ENCODE measurements around the gene VSIG2.

The VSIG2 gene

DNA sequence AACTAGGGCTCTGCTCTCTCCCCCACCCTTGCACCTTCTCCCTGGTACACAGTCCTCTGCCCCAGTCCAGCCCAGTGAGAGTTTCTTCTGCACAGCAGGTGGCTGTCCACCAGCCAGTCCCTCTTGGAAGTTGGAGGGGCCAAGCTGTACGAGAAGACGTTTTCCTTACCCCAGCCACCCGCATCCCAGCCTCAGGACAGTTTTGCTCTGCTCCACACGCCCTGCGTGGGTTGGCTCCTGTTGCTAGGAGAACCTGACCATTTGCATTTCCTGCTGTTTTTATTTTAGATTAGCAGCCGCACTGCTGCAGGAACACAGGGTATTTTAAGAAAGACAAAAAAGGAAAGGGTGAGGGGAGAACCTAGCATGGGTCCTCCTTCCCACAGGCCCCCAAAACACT is 29.9 kb downstream of the VSIG2 start:
- no peak for DNase-seq (ENCODE audit: low read depth)

DNA sequence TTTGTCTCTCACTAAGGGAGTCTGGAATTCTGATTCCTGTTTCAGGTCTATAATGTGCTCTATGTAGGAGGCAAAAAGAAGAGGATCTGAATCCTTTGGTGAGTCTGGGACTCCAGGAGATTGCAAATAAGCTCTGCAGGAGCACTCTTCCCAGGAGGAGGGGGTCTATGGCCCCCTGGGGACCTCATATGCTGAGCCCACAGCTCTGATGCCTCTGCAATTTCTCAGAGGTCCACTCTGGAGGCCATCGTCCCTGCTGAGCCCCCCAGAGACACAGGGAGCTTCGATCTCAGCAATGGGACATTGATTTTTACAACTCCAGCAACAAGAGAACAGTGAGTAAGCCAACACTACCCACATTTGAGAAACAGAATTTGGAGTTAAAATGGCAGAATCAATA is 32.5 kb downstream of the VSIG2 start:
- DNase-seq (ENCODE audit: low read depth) = no peak

DNA sequence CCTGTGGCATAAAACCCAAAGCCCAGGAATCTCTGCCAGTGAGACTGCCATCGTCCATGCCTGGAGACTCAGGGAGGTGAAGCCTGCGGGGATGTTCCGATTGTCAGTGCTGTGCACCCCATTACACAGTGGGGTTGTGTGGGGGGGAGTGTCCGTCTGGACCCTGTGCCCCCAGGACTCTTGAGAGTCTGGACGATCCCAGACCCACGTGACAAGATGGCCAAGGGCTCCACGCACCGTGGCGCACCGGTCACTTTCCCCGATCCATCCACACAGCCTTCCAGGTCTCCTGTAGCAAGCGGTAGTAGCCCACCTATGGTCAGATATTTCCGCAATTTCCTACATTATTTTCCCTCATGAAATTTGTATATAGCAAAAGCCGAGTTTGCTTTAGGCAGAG is 33.3 kb downstream of the VSIG2 start:
- no peak for DNase-seq (ENCODE audit: low read depth)

DNA sequence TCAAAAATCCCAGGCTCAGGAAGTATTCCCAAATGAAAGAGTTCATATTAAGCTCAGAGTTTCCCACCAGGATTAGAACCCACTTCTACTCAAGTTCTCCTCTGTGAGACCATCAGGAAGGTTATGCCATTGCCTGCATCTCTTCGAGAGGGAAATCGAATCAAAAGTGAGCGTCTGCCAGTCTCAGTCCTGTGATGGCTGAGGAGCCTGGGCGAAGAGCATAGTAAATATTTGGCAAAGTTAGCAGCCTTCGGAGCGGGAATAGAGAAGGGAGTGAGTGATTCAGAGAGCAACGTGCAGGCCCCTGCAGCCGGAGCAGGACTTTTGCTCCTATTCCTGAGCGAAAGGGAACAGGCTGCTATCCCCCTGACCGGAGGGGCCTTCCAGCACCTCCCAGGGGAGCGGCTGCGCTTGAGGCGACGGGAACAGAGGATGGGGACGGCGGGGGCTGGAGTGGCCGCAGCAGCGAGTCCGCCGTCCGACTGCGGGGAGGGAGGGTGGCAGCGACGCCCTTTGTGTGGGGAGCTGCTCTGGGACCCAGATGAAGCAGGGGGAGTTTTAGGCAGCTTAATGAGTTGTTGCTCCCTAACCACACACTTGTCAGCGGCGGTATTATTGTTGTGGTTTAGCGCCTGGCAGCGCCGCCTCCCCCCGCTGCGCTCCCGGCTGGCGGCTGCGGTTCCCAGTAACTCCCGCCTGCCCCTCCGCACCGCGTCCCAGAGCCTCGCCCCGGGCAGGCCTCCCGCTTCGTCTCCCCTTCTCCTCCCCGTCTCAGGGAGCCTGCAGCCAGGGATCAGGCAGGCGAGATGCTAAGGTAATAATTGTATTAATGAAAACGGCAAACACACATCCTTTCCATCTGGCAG is 34.0 kb downstream of the VSIG2 start:
- DNase-seq (ENCODE audit: low read depth) = no peak

DNA sequence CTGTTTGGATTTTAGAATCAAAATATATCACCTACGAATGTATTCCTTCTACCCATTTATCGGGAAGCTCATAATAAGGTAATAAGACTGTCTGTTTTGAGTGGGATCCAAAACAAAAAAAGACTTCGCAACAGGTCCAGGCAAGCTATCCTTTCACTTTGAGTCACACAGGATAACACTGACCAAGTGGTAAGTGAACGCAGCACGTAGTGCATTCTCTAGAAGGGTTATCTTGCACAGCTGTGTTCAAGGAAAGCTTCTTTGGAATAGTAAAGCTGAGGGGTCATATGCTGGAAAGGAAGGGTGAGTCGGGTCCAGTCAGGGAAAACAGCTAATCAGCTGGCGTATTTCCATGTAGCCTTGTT is 34.7 kb downstream of the VSIG2 start:
- DNase-seq (ENCODE audit: low read depth) = no peak

DNA sequence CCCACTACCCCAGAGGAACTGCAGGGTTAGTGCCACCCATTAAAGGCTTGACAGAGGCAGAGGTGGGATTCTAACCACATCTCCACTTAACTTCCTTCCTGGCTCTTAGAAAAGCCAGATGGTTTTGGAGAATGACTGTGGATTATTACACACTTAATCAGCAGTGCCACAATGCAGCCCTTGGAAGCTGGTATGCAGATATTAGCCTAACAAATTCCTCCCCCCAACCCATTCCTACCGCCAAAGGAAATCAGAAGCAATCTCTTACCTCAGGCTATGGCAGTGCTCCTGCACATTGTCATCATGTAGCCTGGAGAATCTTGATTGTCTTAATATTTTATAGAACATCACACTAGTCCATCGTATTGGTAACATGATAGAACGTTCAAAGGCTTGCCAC is 35.5 kb downstream of the VSIG2 start:
- no peak for DNase-seq (ENCODE audit: low read depth)

DNA sequence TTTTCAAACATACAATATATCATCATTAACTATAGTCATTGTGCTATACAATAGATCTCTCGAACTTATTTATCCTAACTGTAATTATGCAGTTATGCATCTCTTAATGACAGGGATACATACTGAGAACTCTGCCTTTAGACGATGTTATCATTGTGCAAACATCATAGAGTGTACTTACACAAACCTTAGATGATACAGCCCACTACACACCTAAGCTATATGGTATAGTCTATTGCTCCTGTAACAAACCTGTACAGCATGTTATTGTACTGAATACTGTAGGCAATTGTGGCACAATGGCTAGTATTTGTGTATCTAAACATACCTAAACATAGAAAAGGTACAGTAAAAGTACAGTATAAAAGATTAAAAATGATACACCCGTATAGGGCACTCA is 39.7 kb downstream of the VSIG2 start:
- DNase-seq (ENCODE audit: low read depth) = no peak

DNA sequence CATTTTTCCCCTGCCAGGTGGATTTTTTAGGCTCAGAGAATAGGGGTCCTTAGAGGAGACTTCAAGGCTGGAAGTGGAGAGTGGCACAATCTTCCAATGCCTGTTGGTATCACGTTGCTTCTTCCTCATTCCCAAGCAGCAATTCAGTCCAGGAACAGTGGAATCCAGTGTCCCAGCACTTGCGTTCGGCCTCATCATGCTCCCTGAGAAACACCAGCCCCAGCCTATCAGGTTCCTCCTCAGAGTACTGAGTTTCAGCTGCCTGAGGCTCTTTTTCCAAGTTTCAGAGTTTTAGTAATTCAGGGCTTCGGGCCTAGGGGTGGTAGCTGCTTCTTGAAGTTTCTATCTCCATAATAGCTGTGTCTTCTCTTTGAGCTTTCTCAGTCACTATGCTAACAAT is 44.2 kb downstream of the VSIG2 start:
- no peak for DNase-seq (ENCODE audit: low read depth)

DNA sequence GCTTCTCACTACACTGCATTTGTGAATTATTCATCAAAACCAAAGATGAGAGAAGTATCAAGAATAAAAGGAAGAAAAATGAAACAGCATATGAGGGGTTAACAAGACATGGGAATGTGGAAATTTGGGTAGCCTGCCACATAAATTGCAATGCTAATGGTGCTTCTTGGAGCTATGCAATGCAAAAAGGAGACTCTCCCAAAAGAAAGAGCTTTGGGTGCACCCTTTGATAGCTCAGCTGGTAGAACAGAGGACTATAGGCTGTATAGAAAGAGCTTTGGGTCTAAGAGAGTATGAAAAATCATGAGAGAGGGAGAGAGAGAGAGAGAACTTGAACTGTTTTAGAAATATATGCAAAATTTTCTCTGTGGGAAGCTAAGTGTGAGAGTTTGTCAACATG is 52.0 kb downstream of the VSIG2 start:
- DNase-seq (ENCODE audit: low read depth) = no peak

DNA sequence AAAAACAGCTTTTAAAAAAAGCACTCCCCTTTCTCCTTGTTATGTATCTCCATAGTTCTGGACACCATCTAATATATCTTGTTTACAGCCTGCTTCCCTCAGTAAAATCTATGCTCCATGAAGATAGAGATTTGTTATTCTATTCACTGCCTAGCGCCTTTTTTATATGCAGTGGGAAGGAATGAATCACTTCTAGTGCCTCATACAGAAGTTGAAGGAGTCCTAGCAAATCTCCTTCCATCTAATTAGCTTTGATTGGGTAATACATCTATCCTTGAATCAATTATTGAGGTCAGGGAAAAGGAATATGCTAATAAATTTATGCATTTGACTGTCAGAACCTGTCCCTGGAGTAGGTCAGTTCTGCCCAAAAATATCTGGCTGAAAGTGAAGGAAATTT is 52.5 kb downstream of the VSIG2 start:
- DNase-seq (ENCODE audit: low read depth) = no peak

Measured in GM04504 (cell line).